Glutamatergic neuron (in vitro differentiated cells): Measurements from ENCODE around the gene LILRB3. TPM values are rescaled to one million over a fixed set of nuclear protein-coding genes. Genes with fewer than 3 reads are reported as not detected.

Experiments
- DNase-seq: peaks from one replicate; pipeline ENCODE4 v3.0.0; 2022
- H3K27ac Mint-ChIP-seq: one replicate; pipeline ENCODE4 v1.8.0; 2020; ENCODE audit warnings: mild to moderate bottlenecking, mixed read lengths, inconsistent platforms; ENCODE audit not compliant: unreplicated experiment
- H3K27me3 Mint-ChIP-seq: one replicate; pipeline ENCODE4 v1.8.0; 2020; ENCODE audit warnings: mild to moderate bottlenecking, moderate library complexity, mixed read lengths, inconsistent platforms; ENCODE audit not compliant: unreplicated experiment
- H3K36me3 Mint-ChIP-seq: one replicate; pipeline ENCODE4 v1.8.0; 2020; ENCODE audit warnings: mild to moderate bottlenecking, mixed read lengths, inconsistent platforms; ENCODE audit not compliant: unreplicated experiment
- H3K4me1 Mint-ChIP-seq: one replicate; pipeline ENCODE4 v1.8.0; 2020; ENCODE audit warnings: mild to moderate bottlenecking, low read depth, mixed read lengths, inconsistent platforms; ENCODE audit not compliant: unreplicated experiment
- H3K4me3 Mint-ChIP-seq: one replicate; pipeline ENCODE4 v1.8.0; 2020; ENCODE audit warnings: mild to moderate bottlenecking, mixed read lengths, inconsistent platforms; ENCODE audit not compliant: unreplicated experiment
- H3K9me3 Mint-ChIP-seq: one replicate; pipeline ENCODE4 v1.8.0; 2020; ENCODE audit warnings: mild to moderate bottlenecking, moderate library complexity, mixed read lengths, inconsistent platforms; ENCODE audit not compliant: unreplicated experiment
- total RNA-seq: library from RNA; stranded (reverse); fragmentation: NEBNext Ultra II Directional; extraction: Animal tissue kit (Norgen Biotek cat#: 25700); gene quantifications from one replicate; pipeline ENCODE4 v1.2.1, GENCODE V29; 2021; ENCODE audit not compliant: unreplicated experiment
- TF ChIP-seq, protein P1 (sequence below): fragments of 200-600 bp; sonication (generic); IDR thresholded peaks from one replicate; pipeline ENCODE4 v1.5.0; 2021; ENCODE audit not compliant: partially characterized antibody, unreplicated experiment

Gene LILRB3
- total RNA-seq, 1 donor from 2014 or later: not detected

DNA sequence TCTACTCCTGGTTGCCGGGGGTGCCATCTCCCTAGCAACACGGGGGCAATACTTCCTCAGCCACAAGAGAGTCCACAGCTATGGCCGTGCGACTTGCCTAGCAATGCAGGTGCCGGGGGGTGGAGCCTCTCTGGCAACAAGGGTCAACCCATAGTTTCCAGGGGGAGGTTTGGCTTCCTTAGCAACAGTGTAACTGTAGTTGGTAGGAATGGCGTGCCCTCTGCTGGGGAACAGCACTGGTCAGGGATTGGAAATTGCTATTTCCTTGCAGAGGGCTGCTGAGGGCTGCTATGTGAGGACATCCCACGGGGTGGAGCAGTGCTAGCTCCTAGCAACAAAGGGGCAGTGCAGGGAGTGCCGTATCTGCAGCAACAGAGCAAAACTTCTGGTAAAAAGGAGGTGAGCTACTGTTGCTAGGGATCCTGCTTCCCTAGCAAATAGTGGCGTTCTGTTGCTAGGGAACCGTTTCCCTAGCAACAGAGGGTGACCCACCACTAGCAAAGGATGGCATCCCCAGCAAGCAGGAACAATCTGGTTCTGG is 42.8 kb downstream of the LILRB3 start:
- DNase-seq: peak; percentile 85
- peaks cover 2% of the 10 kb centered on the region for H3K9me3 Mint-ChIP-seq
- H3K4me3 Mint-ChIP-seq: peak overlapping the region; percentile 78
- no peaks in the 10 kb centered on the region for H3K36me3 Mint-ChIP-seq
- peaks cover 6% of the 10 kb centered on the region for H3K27me3 Mint-ChIP-seq
- H3K4me1 Mint-ChIP-seq: peaks cover 19% of the 10 kb centered on the region
- peak overlapping the region; percentile 90 for H3K27ac Mint-ChIP-seq
- TF ChIP-seq, protein P1, sequence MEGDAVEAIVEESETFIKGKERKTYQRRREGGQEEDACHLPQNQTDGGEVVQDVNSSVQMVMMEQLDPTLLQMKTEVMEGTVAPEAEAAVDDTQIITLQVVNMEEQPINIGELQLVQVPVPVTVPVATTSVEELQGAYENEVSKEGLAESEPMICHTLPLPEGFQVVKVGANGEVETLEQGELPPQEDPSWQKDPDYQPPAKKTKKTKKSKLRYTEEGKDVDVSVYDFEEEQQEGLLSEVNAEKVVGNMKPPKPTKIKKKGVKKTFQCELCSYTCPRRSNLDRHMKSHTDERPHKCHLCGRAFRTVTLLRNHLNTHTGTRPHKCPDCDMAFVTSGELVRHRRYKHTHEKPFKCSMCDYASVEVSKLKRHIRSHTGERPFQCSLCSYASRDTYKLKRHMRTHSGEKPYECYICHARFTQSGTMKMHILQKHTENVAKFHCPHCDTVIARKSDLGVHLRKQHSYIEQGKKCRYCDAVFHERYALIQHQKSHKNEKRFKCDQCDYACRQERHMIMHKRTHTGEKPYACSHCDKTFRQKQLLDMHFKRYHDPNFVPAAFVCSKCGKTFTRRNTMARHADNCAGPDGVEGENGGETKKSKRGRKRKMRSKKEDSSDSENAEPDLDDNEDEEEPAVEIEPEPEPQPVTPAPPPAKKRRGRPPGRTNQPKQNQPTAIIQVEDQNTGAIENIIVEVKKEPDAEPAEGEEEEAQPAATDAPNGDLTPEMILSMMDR: peak; percentile 40

DNA sequence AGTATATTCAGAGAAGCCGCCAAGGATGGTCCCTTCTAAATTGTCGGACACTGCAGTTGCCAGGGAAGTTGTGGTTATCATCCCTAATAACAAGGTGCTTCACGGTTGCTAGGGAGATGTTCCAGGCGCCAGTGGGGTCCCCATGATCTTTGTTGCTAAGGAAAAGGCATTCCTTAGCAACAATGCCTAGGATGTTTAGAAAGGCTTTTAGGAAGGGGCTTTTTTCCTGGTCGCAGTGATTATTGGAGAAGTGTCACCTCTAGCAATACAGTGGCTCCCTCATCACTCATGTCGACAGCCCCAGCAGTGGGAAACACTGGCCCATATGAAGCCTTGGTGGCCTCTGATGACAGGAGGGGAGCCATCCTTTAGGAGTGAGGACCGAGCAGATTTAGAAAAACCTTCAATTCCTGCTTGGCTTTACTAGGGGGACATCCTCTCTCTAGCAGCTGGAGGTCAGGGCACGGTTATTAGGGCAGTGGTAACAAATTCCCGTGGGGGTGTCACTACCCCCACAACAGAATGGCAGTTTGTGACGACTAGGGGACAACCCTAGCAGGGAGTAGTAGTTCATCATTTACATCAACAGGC is 43.5 kb downstream of the LILRB3 start:
- H3K27me3 Mint-ChIP-seq: peaks cover 6% of the 10 kb centered on the region
- peak overlapping the region; percentile 90 for H3K27ac Mint-ChIP-seq
- TF ChIP-seq, protein P1: no peak
- H3K9me3 Mint-ChIP-seq: peaks cover 2% of the 10 kb centered on the region
- peaks cover 19% of the 10 kb centered on the region for H3K4me1 Mint-ChIP-seq
- H3K36me3 Mint-ChIP-seq: no peaks in the 10 kb centered on the region
- peak overlapping the region; percentile 78 for H3K4me3 Mint-ChIP-seq
- no peak for DNase-seq

DNA sequence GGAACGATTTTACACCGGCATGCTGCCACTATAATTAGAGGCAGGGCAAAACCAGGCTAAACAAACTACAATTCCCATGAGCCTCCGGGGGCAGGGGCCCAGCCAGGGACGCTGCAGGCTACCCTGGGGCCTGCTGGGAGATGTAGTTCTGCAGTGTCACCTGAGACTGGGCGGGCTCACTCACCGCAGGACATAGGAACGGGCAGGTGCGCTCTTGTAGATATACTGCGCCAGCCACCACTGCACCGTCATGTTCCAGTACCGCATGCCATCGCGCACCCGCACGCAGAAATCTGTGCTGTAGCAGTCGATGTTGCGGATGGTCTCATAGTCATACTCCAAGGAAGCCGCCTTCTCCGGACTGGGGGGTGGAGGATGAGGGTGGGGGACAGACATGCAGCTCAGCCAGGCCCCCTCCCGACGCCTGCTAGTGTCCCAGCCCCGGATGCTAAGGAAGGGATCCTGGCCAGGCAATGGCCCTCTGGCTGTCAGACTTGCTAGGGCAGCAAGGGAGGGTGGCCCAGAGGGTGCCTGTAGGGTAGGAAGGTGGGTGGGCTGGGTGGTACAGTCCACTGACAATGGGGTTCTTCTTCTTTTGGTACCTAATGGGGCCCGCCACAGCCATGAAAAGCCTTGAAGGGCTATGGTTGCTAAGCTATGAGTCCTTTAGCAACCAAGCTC is 44.1 kb downstream of the LILRB3 start:
- Mint-ChIP-seq H3K36me3 (no peaks in the 10 kb centered on the region), H3K4me1 (peaks cover 19% of the 10 kb centered on the region), H3K4me3 (peak overlapping the region; percentile 41), H3K27me3 (peaks cover 3% of the 10 kb centered on the region), H3K27ac (peak overlapping the region; percentile 90), H3K9me3 (peaks cover 2% of the 10 kb centered on the region)
- TF ChIP-seq, protein P1: no peak
- peak; percentile 72 for DNase-seq

DNA sequence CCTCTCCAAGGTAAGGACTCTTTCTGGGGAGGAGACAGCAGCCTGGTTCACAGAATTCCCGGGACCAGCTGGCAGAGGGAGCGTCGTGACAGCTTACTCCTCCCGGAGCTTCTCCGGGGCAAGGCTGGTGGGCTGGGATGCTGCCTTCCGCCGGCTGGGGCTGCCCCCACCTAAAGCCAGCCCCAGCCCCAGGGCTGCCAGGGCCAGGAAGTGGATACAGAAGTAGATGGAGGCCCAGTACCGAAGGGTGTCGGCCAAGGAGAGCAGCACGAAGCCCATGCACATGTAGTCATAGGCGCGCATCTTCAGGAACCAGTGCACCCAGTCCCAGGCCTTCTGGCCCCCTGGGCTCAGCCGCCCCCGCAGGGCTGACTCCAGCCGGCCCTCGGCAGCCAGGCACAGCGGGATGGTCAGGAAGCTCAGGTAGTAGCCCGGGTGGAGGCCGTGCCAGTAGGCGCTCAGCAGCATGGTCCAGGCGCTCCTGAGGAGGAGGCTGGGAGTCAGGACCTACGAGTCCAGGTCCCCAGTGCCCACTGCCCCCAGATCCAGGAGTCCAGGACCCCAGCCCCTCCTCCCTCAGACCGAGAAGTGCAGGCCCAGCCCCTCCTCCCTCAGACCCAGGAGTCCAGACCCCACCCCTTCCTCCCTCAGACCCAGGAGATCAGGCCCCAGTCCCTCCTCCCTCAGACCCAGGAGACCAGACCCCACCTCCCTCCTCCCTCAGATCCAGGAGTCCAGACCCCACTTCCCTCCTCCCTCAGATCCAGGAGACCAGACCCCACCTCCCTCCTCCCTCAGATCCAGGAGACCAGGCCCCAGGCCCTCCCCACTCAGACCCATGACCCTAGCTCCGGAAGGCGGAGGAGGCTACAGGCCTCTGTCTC is 48.6 kb downstream of the LILRB3 start:
- DNase-seq: no peak
- H3K27me3 Mint-ChIP-seq: peaks cover 5% of the 10 kb centered on the region
- H3K4me3 Mint-ChIP-seq: no peak overlapping the region
- TF ChIP-seq, protein P1: no peak
- no peaks in the 10 kb centered on the region for H3K36me3 Mint-ChIP-seq
- no peak overlapping the region for H3K27ac Mint-ChIP-seq
- H3K9me3 Mint-ChIP-seq: peaks cover 6% of the 10 kb centered on the region
- H3K4me1 Mint-ChIP-seq: peaks cover 9% of the 10 kb centered on the region
